ENCODE data around the gene BHMT. TPM values are rescaled to one million over a fixed set of nuclear protein-coding genes. Genes with fewer than 3 reads are reported as not detected.

BHMT gene
- total and polyA plus RNA-seq, 12 donors, result 0.23 to 1.6 (median 0.57) TPM; not detected in 1

- 64 to 77% (median 71%) methylated on average over 7 of the region's 7 CpGs for WGBS, 4 donors
- no peaks in the 10 kb centered on the region for H3K36me3 ChIP-seq (replicated peaks in 1 of 2)
- no peak overlapping the region for H3K27ac ChIP-seq
- DNase-seq, result no peak
- peaks cover 0 to 6% of the 10 kb centered on the region in 2 donors for H3K4me1 ChIP-seq (replicated peaks in 1 of 2)
- intact Hi-C loops (cut with DNase I), result no loop called here
- TF ChIP-seq CTCF (IDR thresholded peaks at IDR 0.05) (no peak), POLR2A (IDR thresholded peaks at IDR 0.05) (no peak)
- H3K9me3 ChIP-seq (replicated peaks in 1 of 3), result no peaks in the 10 kb centered on the region
- H3K27me3 ChIP-seq, result peaks cover 30% of the 10 kb centered on the region
- no peak overlapping the region for H3K4me3 ChIP-seq
These were observed 4.4 kb upstream of the BHMT start for GRCh38 chr5:79107020-79107796.

DNA sequence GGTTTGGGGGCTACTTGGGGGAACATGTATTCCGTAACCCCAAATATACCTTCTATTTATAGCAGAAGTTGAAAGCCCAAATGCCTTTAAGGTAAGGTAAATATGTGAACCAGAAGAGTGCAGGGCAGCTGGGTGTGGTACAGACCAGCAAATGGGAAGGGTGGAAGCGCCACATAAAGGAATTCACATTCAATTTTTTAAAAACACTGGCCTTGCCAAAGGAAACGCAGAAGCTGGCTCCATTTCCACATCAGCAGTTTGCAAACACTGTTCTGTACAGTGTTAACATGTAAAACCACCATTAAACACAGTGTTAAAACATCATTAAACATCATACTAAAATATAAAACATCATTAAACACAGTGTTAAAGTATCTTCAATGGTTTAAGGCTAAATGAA is 3.5 kb upstream of the BHMT start:
- no peak for TF ChIP-seq CTCF (IDR thresholded peaks at IDR 0.05)
- TF ChIP-seq POLR2A (IDR thresholded peaks at IDR 0.05), result no peak
- no peaks in the 10 kb centered on the region for H3K36me3 ChIP-seq (replicated peaks in 1 of 2)
- no peak for DNase-seq
- no peaks in the 10 kb centered on the region for H3K9me3 ChIP-seq (replicated peaks in 1 of 3)
- no peak overlapping the region for H3K4me3 ChIP-seq
- H3K4me1 ChIP-seq (replicated peaks in 1 of 2), result peaks cover 0 to 7% of the 10 kb centered on the region in 2 donors
- no peak overlapping the region for H3K27ac ChIP-seq
- 66 to 79% (median 69%) methylated on average over 3 of the region's 3 CpGs for WGBS, 4 donors
- peaks cover 37% of the 10 kb centered on the region for H3K27me3 ChIP-seq
- intact Hi-C loops (cut with DNase I), result no loop called here

DNA sequence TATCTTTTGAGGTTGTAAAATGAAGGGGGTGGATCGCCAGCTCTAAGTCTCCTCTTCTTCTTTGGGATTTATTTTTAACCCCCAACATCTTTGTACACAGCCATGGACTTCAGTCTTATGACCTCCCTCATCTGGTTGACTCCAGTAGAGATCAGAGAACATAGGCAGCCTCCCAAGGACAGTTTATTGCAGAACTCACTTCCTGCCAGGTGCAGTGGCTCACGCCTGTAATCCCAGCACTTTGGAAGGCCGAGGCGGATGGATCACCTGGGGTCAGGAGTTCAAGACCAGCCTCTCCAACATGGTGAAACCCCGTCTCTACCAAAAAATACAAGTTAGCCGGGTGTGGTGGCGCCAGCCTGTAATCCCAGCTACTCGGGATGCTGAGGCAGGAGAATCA is 2.8 kb upstream of the BHMT start:
- WGBS, 4 donors, result 67 to 76% (median 72%) methylated on average over 8 of the region's 8 CpGs
- Histone ChIP-seq H3K9me3 (replicated peaks in 1 of 3) (no peaks in the 10 kb centered on the region), H3K27ac (no peak overlapping the region), H3K4me3 (no peak overlapping the region), H3K36me3 (replicated peaks in 1 of 2) (no peaks in the 10 kb centered on the region), H3K4me1 (replicated peaks in 1 of 2) (peaks cover 0 to 7% of the 10 kb centered on the region in 2 donors), H3K27me3 (peaks cover 37% of the 10 kb centered on the region)
- intact Hi-C loops (cut with DNase I), result no loop called here
- no peak for TF ChIP-seq CTCF (IDR thresholded peaks at IDR 0.05)
- DNase-seq, result no peak

GRCh38 chr5:79109527-79110492 is 1.8 kb upstream of the BHMT start:
- H3K27me3 ChIP-seq, result peaks cover 37% of the 10 kb centered on the region
- peak in 2 of 7 donors; percentile 13 to 23 for DNase-seq
- 42 to 50% (median 44%) methylated on average over 15 of the region's 15 CpGs for WGBS, 4 donors
- TF ChIP-seq POLR2A (IDR thresholded peaks at IDR 0.05) (no peak), CTCF (IDR thresholded peaks at IDR 0.05) (peak in 4 of 6 experiments; percentile 29 to 44 (median 32))
- intact Hi-C loops (cut with DNase I), result no loop called here
- no peak overlapping the region for H3K4me3 ChIP-seq
- H3K36me3 ChIP-seq (replicated peaks in 1 of 2), result no peaks in the 10 kb centered on the region
- no peak overlapping the region for H3K27ac ChIP-seq
- H3K9me3 ChIP-seq (replicated peaks in 1 of 3), result no peaks in the 10 kb centered on the region
- H3K4me1 ChIP-seq (replicated peaks in 1 of 2), result peaks cover 0 to 7% of the 10 kb centered on the region in 2 donors

Measured in adrenal gland (tissue), 12 donors.